ENCODE data around the gene NEDD4L.

- TF ChIP-seq CTCF (IDR thresholded peaks at IDR 0.05) (no peak), POLR2A (IDR thresholded peaks at IDR 0.05) (no peak)
These were observed 59.4 kb downstream of the NEDD4L start for GRCh38 chr18:58103339-58103985.

Data from adrenal gland (tissue), 5 donors.